ENCODE data around the gene GPATCH11.
A peak's percentile ranks its signal among the peaks of the same experiment; 100 is the strongest.

The GPATCH11 gene

GRCh38 chr2:37083873-37084794, at the start of gene GPATCH11, which contains the start of gene HEATR5B:
Gene GPATCH11 (plus strand): TSS chr2:37084518. CDS start chr2:37088382, 3,864 bp downstream.
Gene HEATR5B (minus strand): TSS chr2:37084372. CDS start chr2:37083414, 958 bp downstream.
- peak; percentile 81 for DNase-seq (ENCODE audit: low read depth)

DNA sequence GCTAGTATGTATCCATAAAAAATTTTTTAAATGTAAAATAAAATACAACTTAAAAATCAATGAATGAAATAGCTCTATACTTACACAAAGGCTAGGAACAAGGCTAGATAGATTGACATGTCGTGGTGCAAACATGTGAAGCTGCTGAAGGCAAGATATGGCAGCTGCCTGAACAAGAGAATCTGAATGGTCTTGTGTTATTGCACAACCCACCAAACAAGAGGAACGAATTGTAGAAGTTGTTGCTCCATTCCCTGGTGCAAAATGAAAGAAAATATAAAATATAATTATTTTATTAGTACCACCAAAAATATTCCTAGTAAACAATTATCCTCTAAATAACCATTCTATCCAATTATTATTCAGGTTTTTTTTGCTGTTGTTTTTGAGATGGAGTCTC, 46.5 kb upstream of the GPATCH11 start:
- DNase-seq (ENCODE audit: low read depth) = no peak

DNA sequence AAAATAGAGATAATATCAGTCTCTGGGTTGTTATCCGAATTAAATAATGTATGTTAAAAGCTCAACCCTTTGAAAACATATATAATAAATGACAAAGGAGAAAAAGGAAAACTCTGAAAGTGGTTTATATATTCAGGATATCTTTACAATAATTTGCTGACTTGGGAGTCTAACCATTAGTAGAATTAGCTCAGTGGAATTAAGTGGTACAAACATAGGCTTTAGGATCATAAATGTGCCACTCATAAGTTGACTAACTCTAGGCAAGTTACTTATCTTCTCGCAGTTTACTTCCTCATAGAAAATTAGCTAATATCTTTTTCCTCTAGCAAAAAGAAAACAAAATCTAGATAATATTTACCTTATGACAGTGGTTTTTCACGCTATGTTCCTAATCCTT, 44.7 kb upstream of the GPATCH11 start:
- DNase-seq (ENCODE audit: low read depth) = no peak

- DNase-seq (ENCODE audit: low read depth) = no peak
Measured at GRCh38 chr2:37052600-37053332, 31.6 kb upstream of the GPATCH11 start.

DNA sequence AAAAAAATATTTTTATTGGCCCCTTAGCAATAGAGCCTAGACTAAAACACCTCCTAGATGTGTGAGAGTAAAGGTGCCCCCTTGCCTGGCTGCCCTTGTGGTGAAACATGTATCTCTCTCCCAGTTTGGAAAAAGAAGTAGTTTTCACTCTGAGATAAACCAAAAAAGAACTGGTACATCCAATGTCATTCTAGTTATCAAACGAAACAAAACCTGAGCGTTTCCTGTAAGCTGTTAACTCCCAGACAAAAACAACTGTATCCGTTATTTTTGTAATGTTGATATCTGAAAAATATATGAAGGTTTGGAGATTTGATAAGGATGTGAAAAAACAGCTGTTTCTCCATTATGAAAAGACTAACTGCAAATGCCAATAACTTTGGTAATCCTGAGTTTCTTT, 24.5 kb upstream of the GPATCH11 start:
- DNase-seq (ENCODE audit: low read depth) = no peak

DNA sequence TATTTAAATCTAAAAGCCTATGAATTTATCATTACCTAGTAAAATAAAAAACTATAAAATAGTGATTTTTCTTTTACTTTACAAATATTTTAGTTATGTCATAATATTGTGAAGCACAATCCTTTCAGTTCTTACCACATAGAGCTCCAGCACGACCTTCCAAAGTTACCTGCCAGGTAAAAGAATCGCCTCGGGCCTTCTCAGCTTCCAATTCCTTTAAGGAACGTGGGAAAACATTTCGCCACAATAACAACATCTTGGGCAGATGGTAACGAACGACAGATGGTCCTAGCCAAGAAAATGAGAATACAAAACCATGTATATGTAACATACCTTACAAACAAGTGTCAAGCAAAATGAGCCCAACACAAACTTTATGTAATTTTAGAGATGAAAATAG, 23.9 kb upstream of the GPATCH11 start:
- DNase-seq (ENCODE audit: low read depth) = no peak

DNA sequence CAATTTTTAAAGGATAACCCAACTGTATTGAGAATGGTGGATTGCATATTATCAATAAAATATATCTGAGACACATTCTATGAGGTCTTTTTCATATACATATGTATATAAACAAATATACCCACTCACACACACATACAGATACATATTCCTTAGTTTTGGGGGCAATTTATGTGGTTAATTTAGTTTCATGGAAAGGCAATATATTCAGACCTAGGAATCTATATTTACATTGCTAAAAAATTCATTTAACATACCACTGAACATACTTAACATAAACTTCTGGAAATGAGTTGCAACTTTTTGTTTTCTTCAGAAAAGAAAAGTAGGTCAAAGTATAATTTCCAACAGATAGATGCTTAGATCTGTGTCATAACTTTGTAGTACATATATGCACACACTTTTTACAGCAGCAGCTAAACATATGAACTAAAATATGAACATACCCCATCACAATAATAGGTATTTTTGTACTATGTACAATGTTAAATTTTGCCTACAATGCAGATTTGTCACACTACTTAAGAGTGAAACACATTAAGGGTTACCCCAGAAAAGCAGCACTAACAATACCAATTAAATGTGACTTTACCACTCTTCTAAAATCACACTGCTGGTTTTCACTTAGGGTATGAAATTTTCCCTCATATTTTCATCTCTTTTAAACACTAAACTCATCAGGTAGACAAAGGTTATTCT, 23.2 kb upstream of the GPATCH11 start:
- DNase-seq (ENCODE audit: low read depth) = no peak

GRCh38 chr2:37061776-37062175, 22.5 kb upstream of the GPATCH11 start:
- no peak for DNase-seq (ENCODE audit: low read depth)

DNA sequence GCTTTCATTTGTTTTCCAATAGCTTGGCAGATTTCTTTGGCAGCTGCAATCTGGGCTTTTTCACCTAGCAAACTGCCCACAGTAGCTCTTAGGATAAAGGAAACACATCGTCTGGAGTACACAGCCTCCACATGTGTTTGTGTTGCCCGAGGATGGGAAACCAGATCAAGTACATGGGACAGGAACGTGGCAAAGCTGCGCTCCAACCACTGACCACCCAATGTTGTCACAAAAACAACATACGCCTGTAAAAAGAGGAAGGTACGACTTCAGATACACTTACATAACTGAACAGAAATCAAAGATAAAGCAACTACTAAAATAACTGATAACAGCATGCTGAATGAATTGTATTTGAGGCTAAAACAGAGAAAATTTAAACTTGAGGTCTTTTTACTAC, 15.6 kb upstream of the GPATCH11 start:
- no peak for DNase-seq (ENCODE audit: low read depth)

DNA sequence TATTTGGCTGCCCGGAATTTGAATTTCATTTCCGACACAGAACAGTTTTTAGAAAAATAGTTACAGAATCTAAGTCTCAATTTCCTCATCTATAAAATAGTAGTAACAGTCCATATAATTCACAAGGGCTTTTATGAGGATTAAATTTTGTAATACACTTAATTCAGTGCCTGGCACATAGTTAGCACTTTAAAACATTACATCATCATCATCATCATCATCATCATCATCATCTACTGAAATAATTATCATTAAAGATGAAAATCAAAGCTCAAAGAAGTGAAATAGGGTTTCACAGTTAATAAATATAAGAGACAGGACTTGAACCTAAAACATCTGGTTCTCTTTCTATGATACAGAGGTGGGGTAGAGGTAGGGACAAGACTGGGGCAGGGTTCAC, 13.4 kb upstream of the GPATCH11 start:
- no peak for DNase-seq (ENCODE audit: low read depth)

- no peak for DNase-seq (ENCODE audit: low read depth)
Measured at GRCh38 chr2:37080266-37080665, 4.1 kb upstream of the GPATCH11 start.

- DNase-seq (ENCODE audit: low read depth) = no peak
Measured at GRCh38 chr2:37080689-37081088, 3.6 kb upstream of the GPATCH11 start.

DNA sequence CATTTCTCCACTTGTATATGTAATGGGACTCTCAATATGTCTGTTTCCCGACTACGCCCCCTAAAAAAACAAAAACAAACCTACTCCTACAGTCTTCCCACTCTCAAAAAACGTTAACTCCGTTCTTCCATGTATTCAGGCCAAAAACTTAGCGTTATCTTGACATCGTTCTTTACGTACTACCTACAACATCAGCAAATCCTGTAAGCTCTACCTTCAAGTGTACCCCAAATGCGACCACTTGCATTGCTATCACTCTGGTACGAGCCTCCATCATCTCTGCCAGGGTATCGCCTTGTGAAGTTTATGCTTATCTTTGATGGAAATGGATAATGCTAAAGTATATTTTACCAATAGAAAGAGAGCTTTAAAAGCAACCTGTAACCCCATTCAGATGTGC, 479 bp downstream of the GPATCH11 start:
- DNase-seq (ENCODE audit: low read depth) = no peak

- DNase-seq (ENCODE audit: low read depth) = no peak
Measured at GRCh38 chr2:37085731-37086147, 1.4 kb downstream of the GPATCH11 start.

DNA sequence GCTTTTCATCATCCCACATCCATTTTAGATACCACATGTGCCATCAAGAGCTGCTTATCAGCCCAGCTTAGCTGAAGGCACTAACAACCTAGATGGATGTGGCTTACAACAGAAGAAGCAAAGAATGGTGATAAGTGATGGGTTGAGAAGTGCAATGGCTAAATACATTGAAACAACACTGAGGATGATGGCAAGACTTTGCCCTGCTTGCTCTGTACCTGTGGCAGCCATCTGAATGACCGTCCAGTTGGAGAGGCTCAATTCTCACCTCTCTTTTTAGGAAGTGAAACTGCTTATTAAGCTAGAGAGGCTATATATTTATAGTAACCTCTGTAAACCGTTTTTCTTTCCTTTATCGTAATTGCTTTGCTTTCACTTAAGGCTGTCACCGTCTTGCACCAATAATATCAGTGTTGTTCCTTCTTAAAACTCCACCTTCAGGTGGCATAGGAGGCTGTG, 5.7 kb downstream of the GPATCH11 start:
- DNase-seq (ENCODE audit: low read depth) = no peak

DNA sequence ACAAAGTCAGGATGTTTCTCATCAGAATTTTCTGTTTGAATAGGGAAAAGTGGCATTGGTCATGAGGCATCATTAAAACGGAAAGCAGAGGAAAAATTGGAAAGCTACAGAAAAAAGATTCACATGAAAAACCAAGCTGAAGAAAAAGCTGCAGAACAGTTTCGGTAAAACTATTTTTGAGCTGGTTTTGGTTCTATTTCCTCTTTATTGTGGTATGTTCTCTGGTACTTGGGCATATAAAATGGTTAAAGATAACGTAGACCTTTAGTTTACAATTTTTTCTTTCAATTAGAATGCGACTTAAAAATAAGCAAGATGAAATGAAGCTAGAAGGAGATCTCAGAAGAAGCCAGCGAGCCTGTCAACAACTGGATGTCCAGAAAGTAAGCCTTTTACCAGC, 7.6 kb downstream of the GPATCH11 start:
- DNase-seq (ENCODE audit: low read depth) = no peak

DNA sequence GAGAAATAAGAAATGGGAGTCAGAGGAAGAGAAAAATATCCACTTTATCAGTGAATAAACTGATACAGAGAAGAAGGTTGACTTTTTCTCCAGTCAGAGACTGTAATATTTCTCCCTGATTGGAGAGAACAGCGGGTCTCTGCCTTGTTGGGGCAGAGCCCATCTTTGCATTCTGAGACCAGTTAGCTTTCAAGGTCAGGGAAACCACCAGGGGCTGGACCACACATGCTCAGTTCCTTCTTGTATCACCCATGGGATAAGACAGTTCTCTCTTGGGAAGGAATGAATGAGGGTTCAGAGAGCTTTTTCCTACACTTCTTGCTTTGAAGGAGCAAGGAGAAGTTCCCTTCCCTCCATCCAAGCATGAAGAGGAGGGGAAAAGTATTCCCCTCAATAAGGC, 12.2 kb downstream of the GPATCH11 start:
- DNase-seq (ENCODE audit: low read depth) = no peak

DNA sequence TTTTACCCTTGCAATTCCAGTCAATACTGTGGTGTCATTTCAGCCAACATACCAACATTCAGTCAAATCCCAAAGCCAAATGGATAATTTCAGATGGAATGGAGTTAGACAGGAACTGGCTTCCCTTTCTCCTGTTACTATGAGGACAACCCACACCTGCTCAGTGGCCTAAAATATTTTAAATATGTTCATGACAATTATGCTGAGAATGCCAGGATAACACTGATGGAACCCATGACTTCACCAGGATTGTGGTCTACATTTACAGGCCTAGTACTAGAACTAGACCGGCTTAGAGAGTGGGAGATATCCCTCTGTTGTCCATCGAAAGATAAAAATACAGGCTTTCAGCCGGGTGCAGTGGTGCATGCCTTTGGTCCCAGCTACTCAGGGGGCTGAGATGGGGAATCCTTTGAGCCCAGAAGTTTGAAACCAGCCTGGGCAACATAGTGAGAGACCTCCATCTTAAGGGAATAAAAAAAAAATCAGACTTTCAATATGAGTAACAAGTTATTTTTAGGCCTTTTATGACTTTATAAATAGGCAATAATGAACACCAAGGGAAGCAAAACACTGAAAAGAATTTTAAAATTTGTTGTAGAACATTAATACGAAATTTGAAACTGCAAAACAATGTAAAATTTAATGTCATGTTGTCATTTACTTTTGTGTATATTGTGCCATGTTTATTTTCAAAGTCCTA, 14.2 kb downstream of the GPATCH11 start:
- no peak for DNase-seq (ENCODE audit: low read depth)

DNA sequence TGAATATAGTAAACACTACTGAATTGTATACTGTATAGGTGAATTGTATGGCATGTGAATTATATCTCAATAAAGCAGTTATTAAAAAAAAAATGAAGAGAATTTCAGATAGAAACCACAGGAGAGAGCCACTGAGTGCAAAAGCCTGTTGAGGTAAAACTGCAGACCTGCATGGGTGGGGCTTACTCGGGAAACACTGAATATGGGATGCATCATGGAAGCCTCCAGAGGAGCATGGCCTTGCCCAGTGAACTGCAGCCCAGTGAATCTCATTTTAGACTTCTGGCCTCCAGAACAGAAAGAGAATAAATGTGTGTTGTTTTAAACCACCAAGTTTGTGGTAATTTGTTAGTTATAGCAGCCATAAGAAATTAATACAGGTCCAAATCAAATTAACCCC, 15.7 kb downstream of the GPATCH11 start:
- DNase-seq (ENCODE audit: low read depth) = no peak

GRCh38 chr2:37102588-37102987, 18.3 kb downstream of the GPATCH11 start:
- DNase-seq (ENCODE audit: low read depth) = no peak

DNA sequence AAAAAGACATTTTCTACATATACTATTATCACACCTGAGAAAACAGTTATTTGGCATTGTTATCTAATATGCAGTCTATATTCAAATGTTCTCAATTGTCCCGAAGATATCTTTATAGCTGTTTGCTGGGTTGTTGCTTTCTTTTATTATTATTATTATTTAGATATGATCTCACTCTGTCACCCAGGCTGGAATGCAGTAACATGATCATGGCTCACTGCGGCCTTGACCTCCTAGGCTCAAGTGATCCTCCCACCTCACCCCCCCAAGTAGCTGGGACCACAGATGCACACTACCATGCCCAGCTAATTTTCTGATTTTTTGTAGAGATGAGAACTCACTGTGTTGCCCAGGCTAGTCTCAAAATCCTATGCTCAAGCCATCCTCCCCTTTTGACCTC, 19.9 kb downstream of the GPATCH11 start:
- no peak for DNase-seq (ENCODE audit: low read depth)

DNA sequence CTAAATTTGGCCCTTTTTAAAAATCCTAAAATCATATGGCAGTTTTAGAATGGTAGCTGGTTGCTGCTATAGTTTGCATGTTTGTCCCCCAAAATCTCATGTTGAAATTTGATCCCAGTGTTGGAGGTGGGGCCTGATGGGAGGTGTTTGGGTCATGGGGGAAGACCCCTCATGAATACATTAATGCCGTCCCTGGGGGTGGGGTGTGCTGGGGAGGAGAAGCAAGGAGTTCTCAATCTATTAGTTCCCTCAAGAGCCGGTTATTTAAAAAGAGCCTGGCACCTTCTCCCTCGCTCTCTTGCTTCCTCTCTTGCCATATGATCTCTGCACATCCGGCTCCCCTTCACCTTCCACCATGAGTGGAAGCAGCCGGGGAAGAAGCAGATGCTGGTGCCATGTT, 20.8 kb downstream of the GPATCH11 start:
- no peak for DNase-seq (ENCODE audit: low read depth)

All from activated gamma-delta T cell treated with anti-CD3 and anti-CD28 coated beads, Interleukin-2, amount 50 U/mL, for 16 hours (primary cell).